Thymus (tissue), 11 donors: ENCODE measurements around the gene DLG4. TPM values are rescaled to one million over a fixed set of nuclear protein-coding genes. Genes with fewer than 3 reads are reported as not detected.

Experiments
- DNase-seq, 9 donors: peaks; one replicate each; pipeline ENCODE4 v3.0.0-alpha.2; 2013; ENCODE audit warnings: low spot score in 9 of 9, low read depth in 6 of 9, missing footprints in 1 of 9
- H3K27ac ChIP-seq, 2 donors: one replicate each; pipeline ENCODE4 v1.5.1; 2013; ENCODE audit warnings: control low read depth in 1 of 2, low read depth in 1 of 2, low read length in 1 of 2, mild to moderate bottlenecking in 1 of 2, moderate library complexity in 1 of 2
- H3K27me3 ChIP-seq, 2 donors: one replicate each; pipeline ENCODE4 v1.5.1; 2013; ENCODE audit warnings: low read length in 1 of 2; ENCODE audit not compliant: control insufficient read depth in 2 of 2, insufficient read depth in 1 of 2
- H3K36me3 ChIP-seq, 2 donors: one replicate each; pipeline ENCODE4 v1.5.1; 2013; ENCODE audit warnings: low read length in 1 of 2, mild to moderate bottlenecking in 1 of 2, moderate library complexity in 1 of 2; ENCODE audit not compliant: control insufficient read depth in 2 of 2, insufficient read depth in 2 of 2
- H3K4me1 ChIP-seq, 2 donors: one replicate each; pipeline ENCODE4 v1.5.1; 2013; ENCODE audit warnings: low read length in 2 of 2; ENCODE audit not compliant: control insufficient read depth in 2 of 2, insufficient read depth in 2 of 2
- H3K4me3 ChIP-seq, 2 donors: one replicate each; pipeline ENCODE4 v1.5.1; 2013; ENCODE audit warnings: low read length in 2 of 2, control low read depth in 1 of 2, mild to moderate bottlenecking in 1 of 2
- H3K9me3 ChIP-seq, 2 donors: one replicate each; pipeline ENCODE4 v1.5.1; 2013; ENCODE audit warnings: low read length in 1 of 2, mild to moderate bottlenecking in 1 of 2; ENCODE audit not compliant: control insufficient read depth in 2 of 2, insufficient read depth in 1 of 2
- WGBS: extraction: QIAGEN DNeasy Blood & Tissue Kit; methylation state at CpG from one replicate; pipeline ENCODE4 v1.1.7; 2013; 5-methylcytosine and 5-hydroxymethylcytosine counted together
- polyA plus RNA-seq: library from polyadenylated mRNA; stranded (reverse); fragments of 200-250 nt; gene quantifications from one replicate; pipeline ENCODE4 v1.2.3, GENCODE V29; 2013
- total RNA-seq: library from RNA; stranded (reverse); fragments of 120-200 nt; gene quantifications from one replicate; pipeline ENCODE4 v1.2.4, GENCODE V29; 2013
- donor health status: healthy.

DLG4 gene
- total and polyA plus RNA-seq, 2 donors = 8.5 to 15.1 TPM

- Histone ChIP-seq H3K27ac (no peak overlapping the region), H3K4me1 (no peaks in the 10 kb centered on the region), H3K36me3 (no peaks in the 10 kb centered on the region), H3K9me3 (no peaks in the 10 kb centered on the region), H3K4me3 (no peak overlapping the region), H3K27me3 (peaks cover 0 to 4% of the 10 kb centered on the region in 2 donors)
- WGBS = 92% methylated on average over 6 of the region's 6 CpGs
- DNase-seq = no peak
Observed at GRCh38 chr17:7146115-7146514, 73.5 kb downstream of the DLG4 start.

- no peak overlapping the region for H3K27ac ChIP-seq
- no peaks in the 10 kb centered on the region for H3K4me1 ChIP-seq
- peaks cover 0 to 17% of the 10 kb centered on the region in 2 donors for H3K27me3 ChIP-seq
- H3K9me3 ChIP-seq = no peaks in the 10 kb centered on the region
- no peak for DNase-seq
- no peaks in the 10 kb centered on the region for H3K36me3 ChIP-seq
- 90% methylated on average over 11 of the region's 11 CpGs for WGBS
- H3K4me3 ChIP-seq = no peak overlapping the region
Observed at GRCh38 chr17:7144213-7144612, 75.4 kb downstream of the DLG4 start.

- no peaks in the 10 kb centered on the region for H3K4me1 ChIP-seq
- H3K27me3 ChIP-seq = peaks cover 0 to 28% of the 10 kb centered on the region in 2 donors
- H3K4me3 ChIP-seq = no peak overlapping the region
- DNase-seq = no peak
- H3K9me3 ChIP-seq = peaks cover 0 to 1% of the 10 kb centered on the region in 2 donors
- no peaks in the 10 kb centered on the region for H3K36me3 ChIP-seq
- 91% methylated on average over 10 of the region's 10 CpGs for WGBS
- no peak overlapping the region for H3K27ac ChIP-seq
Observed at GRCh38 chr17:7141824-7142223, 77.8 kb downstream of the DLG4 start.

GRCh38 chr17:7139400-7139799 is 80.2 kb downstream of the DLG4 start:
- 91% methylated on average over 10 of the region's 10 CpGs for WGBS
- Histone ChIP-seq H3K4me3 (no peak overlapping the region), H3K27me3 (peaks cover 0 to 33% of the 10 kb centered on the region in 2 donors), H3K36me3 (no peaks in the 10 kb centered on the region), H3K9me3 (peaks cover 0 to 1% of the 10 kb centered on the region in 2 donors), H3K27ac (no peak overlapping the region), H3K4me1 (no peaks in the 10 kb centered on the region)
- no peak for DNase-seq

- Histone ChIP-seq H3K27ac (no peak overlapping the region), H3K27me3 (peaks cover 0 to 38% of the 10 kb centered on the region in 2 donors), H3K36me3 (no peaks in the 10 kb centered on the region), H3K9me3 (peaks cover 0 to 1% of the 10 kb centered on the region in 2 donors), H3K4me1 (no peaks in the 10 kb centered on the region), H3K4me3 (no peak overlapping the region)
- no peak for DNase-seq
- 79% methylated on average over 7 of the region's 7 CpGs for whole genome bisulfite sequencing
Observed at GRCh38 chr17:7138800-7139381, 80.7 kb downstream of the DLG4 start.

GRCh38 chr17:7137171-7137943 is 82.3 kb downstream of the DLG4 start:
- no peak overlapping the region for H3K27ac ChIP-seq
- H3K27me3 ChIP-seq = peaks cover 0 to 53% of the 10 kb centered on the region in 2 donors
- peaks cover 0 to 14% of the 10 kb centered on the region in 2 donors for H3K4me1 ChIP-seq
- H3K36me3 ChIP-seq = no peaks in the 10 kb centered on the region
- H3K4me3 ChIP-seq = no peak overlapping the region
- DNase-seq = no peak
- peaks cover 0 to 1% of the 10 kb centered on the region in 2 donors for H3K9me3 ChIP-seq
- 58% methylated on average over 13 of the region's 13 CpGs for WGBS

Other genes starting within 250 kb of the DLG4 start
Only the 30 nearest of the 33 such genes appear.
- 95.2 TPM for gene RNASEK, start 207.2 kb downstream of the DLG4 start, total RNA-seq
- 368 TPM for gene RNASEK, start 207.2 kb downstream of the DLG4 start, polyA plus RNA-seq
- gene BCL6B, start 196.8 kb downstream of the DLG4 start, total RNA-seq = 3.4 TPM
- 2.4 TPM for gene BCL6B, start 196.8 kb downstream of the DLG4 start, polyA plus RNA-seq
- 0.42 TPM for gene SLC16A13, start 183.8 kb downstream of the DLG4 start, total RNA-seq
- gene SLC16A13, start 183.8 kb downstream of the DLG4 start, polyA plus RNA-seq = 2.5 TPM
- 0.52 TPM for gene SLC16A11, start 175.7 kb downstream of the DLG4 start, total RNA-seq
- 7.4 TPM for gene SLC16A11, start 175.7 kb downstream of the DLG4 start, polyA plus RNA-seq
- 8.6 TPM for gene CLEC10A, start 139.6 kb downstream of the DLG4 start, total RNA-seq
- 11.2 TPM for gene CLEC10A, start 139.6 kb downstream of the DLG4 start, polyA plus RNA-seq
- 0.85 TPM for gene ASGR2, start 105.0 kb downstream of the DLG4 start, total RNA-seq
- gene ASGR2, start 105.0 kb downstream of the DLG4 start, polyA plus RNA-seq = 4.7 TPM
- 0.90 TPM for gene ASGR1, start 40.5 kb downstream of the DLG4 start, total RNA-seq
- 3.3 TPM for gene ASGR1, start 40.5 kb downstream of the DLG4 start, polyA plus RNA-seq
- 221 TPM for gene ACADVL, start 102 bp upstream of the DLG4 start, total RNA-seq
- gene ACADVL, start 102 bp upstream of the DLG4 start, polyA plus RNA-seq = 990 TPM
- 21.8 TPM for gene DVL2, start 14.7 kb upstream of the DLG4 start, total RNA-seq
- 26.6 TPM for gene DVL2, start 14.7 kb upstream of the DLG4 start, polyA plus RNA-seq
- 51.6 TPM for gene PHF23, start 19.6 kb upstream of the DLG4 start, total RNA-seq
- gene PHF23, start 19.6 kb upstream of the DLG4 start, polyA plus RNA-seq = 47.5 TPM
- gene GABARAP, start 22.6 kb upstream of the DLG4 start, total RNA-seq = 245 TPM
- gene GABARAP, start 22.6 kb upstream of the DLG4 start, polyA plus RNA-seq = 846 TPM
- 19.5 TPM for gene CTDNEP1, start 31.9 kb upstream of the DLG4 start, total RNA-seq
- gene CTDNEP1, start 31.9 kb upstream of the DLG4 start, polyA plus RNA-seq = 79.7 TPM
- gene ELP5, start 32.4 kb upstream of the DLG4 start, total RNA-seq = 50.7 TPM
- gene ELP5, start 32.4 kb upstream of the DLG4 start, polyA plus RNA-seq = 35.9 TPM
- 6.3 TPM for gene CLDN7, start 42.6 kb upstream of the DLG4 start, total RNA-seq
- gene CLDN7, start 42.6 kb upstream of the DLG4 start, polyA plus RNA-seq = 34.9 TPM
- gene SLC2A4, start 61.9 kb upstream of the DLG4 start, total RNA-seq = 0.19 TPM
- 1.2 TPM for gene SLC2A4, start 61.9 kb upstream of the DLG4 start, polyA plus RNA-seq
- 0.66 TPM for gene YBX2, start 74.8 kb upstream of the DLG4 start, total RNA-seq
- gene YBX2, start 74.8 kb upstream of the DLG4 start, polyA plus RNA-seq = 0.48 TPM
- 305 TPM for gene EIF5A, start 87.8 kb upstream of the DLG4 start, total RNA-seq
- gene EIF5A, start 87.8 kb upstream of the DLG4 start, polyA plus RNA-seq = 324 TPM
- 49.2 TPM for gene GPS2, start 95.5 kb upstream of the DLG4 start, total RNA-seq
- 71.3 TPM for gene GPS2, start 95.5 kb upstream of the DLG4 start, polyA plus RNA-seq
- 12.3 TPM for gene NEURL4, start 109.5 kb upstream of the DLG4 start, total RNA-seq
- 39.6 TPM for gene NEURL4, start 109.5 kb upstream of the DLG4 start, polyA plus RNA-seq
- gene ACAP1, start 116.7 kb upstream of the DLG4 start, total RNA-seq = 167 TPM
- 364 TPM for gene ACAP1, start 116.7 kb upstream of the DLG4 start, polyA plus RNA-seq
- gene KCTD11, start 132.3 kb upstream of the DLG4 start, total RNA-seq = 3.0 TPM
- gene KCTD11, start 132.3 kb upstream of the DLG4 start, polyA plus RNA-seq = 9.9 TPM
- not detected for gene TMEM95, start 135.3 kb upstream of the DLG4 start, total RNA-seq
- 0.05 TPM for gene TMEM95, start 135.3 kb upstream of the DLG4 start, polyA plus RNA-seq
- gene TNK1, start 161.3 kb upstream of the DLG4 start, total RNA-seq = 1.8 TPM
- gene TNK1, start 161.3 kb upstream of the DLG4 start, polyA plus RNA-seq = 7.2 TPM
- 9.3 TPM for gene PLSCR3, start 174.7 kb upstream of the DLG4 start, total RNA-seq
- gene PLSCR3, start 174.7 kb upstream of the DLG4 start, polyA plus RNA-seq = 32.7 TPM
- gene TMEM256, start 184.3 kb upstream of the DLG4 start, total RNA-seq = 109 TPM
- gene TMEM256, start 184.3 kb upstream of the DLG4 start, polyA plus RNA-seq = 152 TPM
- gene NLGN2, start 188.0 kb upstream of the DLG4 start, total RNA-seq = 0.38 TPM
- 5.6 TPM for gene NLGN2, start 188.0 kb upstream of the DLG4 start, polyA plus RNA-seq
- not detected for gene SPEM1, start 200.5 kb upstream of the DLG4 start, total RNA-seq
- gene SPEM1, start 200.5 kb upstream of the DLG4 start, polyA plus RNA-seq = not detected
- not detected for gene SPEM2, start 205.8 kb upstream of the DLG4 start, total RNA-seq
- gene SPEM2, start 205.8 kb upstream of the DLG4 start, polyA plus RNA-seq = 0.02 TPM
- gene SPEM3, start 209.0 kb upstream of the DLG4 start, total RNA-seq = not detected
- gene SPEM3, start 209.0 kb upstream of the DLG4 start, polyA plus RNA-seq = not detected
- gene TMEM102, start 215.6 kb upstream of the DLG4 start, total RNA-seq = 6.8 TPM
- 5.1 TPM for gene TMEM102, start 215.6 kb upstream of the DLG4 start, polyA plus RNA-seq